Colonic mucosa (tissue), 4 donors: Measurements from ENCODE around the gene LRRTM4. TPM values are rescaled to one million over a fixed set of nuclear protein-coding genes. Genes with fewer than 3 reads are reported as not detected.

ENCODE experiments used
- DNase-seq: peaks from one replicate; pipeline ENCODE4 v3.0.0-alpha.2; 2020
- H3K27ac ChIP-seq: fragments of 200-600 bp; one replicate; pipeline ENCODE4 v1.8.0; 2021
- H3K27me3 ChIP-seq: fragments of 200-600 bp; one replicate; pipeline ENCODE4 v1.8.0; 2021
- H3K36me3 ChIP-seq: fragments of 200-600 bp; one replicate; pipeline ENCODE4 v1.8.0; 2021
- H3K4me1 ChIP-seq: fragments of 200-600 bp; one replicate; pipeline ENCODE4 v1.8.0; 2021; ENCODE audit warnings: mild to moderate bottlenecking
- H3K4me3 ChIP-seq: fragments of 200-600 bp; one replicate; pipeline ENCODE4 v1.8.0; 2021
- H3K9ac ChIP-seq, 2 donors: one replicate each; pipeline ENCODE4 v1.7.0; 2013; ENCODE audit warnings: control low read depth in 2 of 2, low read depth in 2 of 2, low read length in 2 of 2
- H3K9me3 ChIP-seq: fragments of 200-600 bp; one replicate; pipeline ENCODE4 v1.8.0; 2021
- intact Hi-C: fragments of 100-400 bp; cut with DNase I; formaldehyde crosslinking; loops from one replicate; pipeline ENCODE4 v1.14.1; 2022
- total RNA-seq, 2 donors: library from RNA; stranded (reverse); fragmentation: NEBNext Ultra II Directional in 1 of 2; extraction: Animal tissue kit (Norgen Biotek cat#: 25700) in 1 of 2; gene quantifications; one replicate each; pipeline ENCODE4 v1.2.1, GENCODE V29; 2021
- TF ChIP-seq, protein P1 (sequence below): fragments of 200-600 bp; IDR thresholded peaks from one replicate; pipeline ENCODE4 v1.8.0; 2022; ENCODE audit warnings: antibody characterized with exemption, mild to moderate bottlenecking
- donor health status: healthy.
- donor health status: DM: no; HTN: no; CAD: no.
- donor health status: DM: no; HTN: no; CAD: no.

Gene LRRTM4
- total RNA-seq, 2 donors from 2014 or later = 0.32 TPM; not detected in 1

DNA sequence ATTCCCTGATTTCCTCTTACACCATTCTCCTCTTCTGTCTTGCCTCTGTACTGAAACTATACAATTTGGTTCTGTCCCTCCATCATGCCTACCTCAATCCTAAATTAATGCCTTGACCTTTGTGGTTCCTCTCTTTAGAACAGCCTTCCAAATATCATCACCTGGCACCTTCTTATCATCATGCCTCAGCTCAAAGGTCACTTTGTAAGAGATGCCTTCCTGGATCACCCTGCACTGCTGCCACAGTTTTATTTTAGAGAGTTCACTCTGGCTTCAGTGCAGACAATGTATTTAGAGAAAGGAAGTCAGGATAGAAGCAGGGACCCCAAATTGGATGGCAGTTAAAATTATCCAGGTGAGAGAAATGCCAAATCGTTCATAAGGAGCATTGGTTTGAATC lies 64.5 kb downstream of the LRRTM4 start:
- DNase-seq = no peak
- Histone ChIP-seq H3K27ac (no peak overlapping the region), H3K36me3 (no peaks in the 10 kb centered on the region), H3K9me3 (no peaks in the 10 kb centered on the region), H3K4me1 (no peaks in the 10 kb centered on the region), H3K9ac (no peak overlapping the region), H3K4me3 (no peak overlapping the region), H3K27me3 (no peaks in the 10 kb centered on the region)
- TF ChIP-seq, protein P1, sequence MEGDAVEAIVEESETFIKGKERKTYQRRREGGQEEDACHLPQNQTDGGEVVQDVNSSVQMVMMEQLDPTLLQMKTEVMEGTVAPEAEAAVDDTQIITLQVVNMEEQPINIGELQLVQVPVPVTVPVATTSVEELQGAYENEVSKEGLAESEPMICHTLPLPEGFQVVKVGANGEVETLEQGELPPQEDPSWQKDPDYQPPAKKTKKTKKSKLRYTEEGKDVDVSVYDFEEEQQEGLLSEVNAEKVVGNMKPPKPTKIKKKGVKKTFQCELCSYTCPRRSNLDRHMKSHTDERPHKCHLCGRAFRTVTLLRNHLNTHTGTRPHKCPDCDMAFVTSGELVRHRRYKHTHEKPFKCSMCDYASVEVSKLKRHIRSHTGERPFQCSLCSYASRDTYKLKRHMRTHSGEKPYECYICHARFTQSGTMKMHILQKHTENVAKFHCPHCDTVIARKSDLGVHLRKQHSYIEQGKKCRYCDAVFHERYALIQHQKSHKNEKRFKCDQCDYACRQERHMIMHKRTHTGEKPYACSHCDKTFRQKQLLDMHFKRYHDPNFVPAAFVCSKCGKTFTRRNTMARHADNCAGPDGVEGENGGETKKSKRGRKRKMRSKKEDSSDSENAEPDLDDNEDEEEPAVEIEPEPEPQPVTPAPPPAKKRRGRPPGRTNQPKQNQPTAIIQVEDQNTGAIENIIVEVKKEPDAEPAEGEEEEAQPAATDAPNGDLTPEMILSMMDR = no peak
- intact Hi-C loops = no loop called here

DNA sequence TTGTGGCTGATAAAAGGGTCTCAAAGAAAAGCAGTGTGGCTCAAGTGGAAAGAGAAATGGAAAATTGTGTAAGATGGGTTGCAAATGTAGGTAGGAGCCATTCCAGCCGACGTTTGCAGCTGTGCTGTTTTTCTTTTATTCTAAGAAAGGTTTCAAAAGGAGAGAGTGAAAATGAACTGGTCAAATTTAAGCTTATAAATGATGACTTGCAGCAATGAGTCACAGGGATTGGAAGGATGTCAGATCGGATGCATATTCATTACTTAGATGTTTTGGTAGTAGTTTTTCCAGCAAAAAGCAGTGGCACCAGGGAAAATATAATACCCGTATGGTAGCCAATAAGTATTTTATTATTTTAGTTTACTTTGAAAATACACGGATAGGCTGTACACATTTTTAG lies 79.1 kb downstream of the LRRTM4 start:
- no peak overlapping the region for H3K27ac ChIP-seq
- no peaks in the 10 kb centered on the region for H3K9me3 ChIP-seq
- intact Hi-C loops = no loop called here
- no peak overlapping the region for H3K9ac ChIP-seq
- DNase-seq = no peak
- H3K36me3 ChIP-seq = no peaks in the 10 kb centered on the region
- H3K27me3 ChIP-seq = no peaks in the 10 kb centered on the region
- H3K4me1 ChIP-seq = no peaks in the 10 kb centered on the region
- no peak overlapping the region for H3K4me3 ChIP-seq
- TF ChIP-seq, protein P1 = no peak

DNA sequence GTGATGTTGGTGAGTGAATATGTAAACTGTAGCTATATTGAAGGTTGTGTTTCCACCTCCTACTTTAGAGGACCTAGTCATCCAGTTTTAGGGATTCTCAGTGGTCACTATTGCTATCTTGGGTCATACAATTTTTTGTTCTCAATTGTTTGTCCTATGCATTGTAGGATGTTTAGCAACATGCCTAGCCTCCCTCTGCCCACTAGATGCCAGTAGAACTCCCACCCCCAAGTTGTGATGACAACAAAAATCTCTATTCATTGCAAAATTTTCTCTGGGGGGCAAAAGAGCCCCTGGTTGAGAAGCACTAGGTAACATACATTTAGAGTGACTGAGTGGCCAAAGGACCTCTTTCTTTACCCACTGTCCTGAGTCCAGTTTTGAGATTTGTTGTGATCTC lies 87.3 kb downstream of the LRRTM4 start:
- intact Hi-C loops = no loop called here
- Histone ChIP-seq H3K27me3 (no peaks in the 10 kb centered on the region), H3K4me3 (no peak overlapping the region), H3K4me1 (no peaks in the 10 kb centered on the region), H3K36me3 (no peaks in the 10 kb centered on the region), H3K9me3 (no peaks in the 10 kb centered on the region), H3K27ac (no peak overlapping the region), H3K9ac (no peak overlapping the region)
- TF ChIP-seq, protein P1 = no peak
- no peak for DNase-seq

DNA sequence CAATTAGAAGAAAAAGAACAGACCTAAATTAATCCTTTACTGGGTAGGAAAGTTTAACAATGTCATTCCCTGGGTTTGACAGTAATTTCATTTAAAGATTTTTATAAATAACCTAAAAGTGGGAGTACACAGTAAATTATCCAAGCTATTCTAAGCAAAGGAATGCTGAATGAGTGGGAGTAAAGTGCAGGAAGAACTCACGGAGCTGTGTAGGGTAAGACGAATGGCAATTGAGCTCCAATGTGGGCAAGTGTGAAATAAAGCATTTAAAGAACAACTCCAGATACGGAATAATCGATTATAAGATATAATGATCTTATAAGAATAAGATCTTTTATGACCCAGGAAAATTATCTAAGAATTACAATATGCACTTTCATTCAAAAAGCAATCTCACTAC lies 93.2 kb downstream of the LRRTM4 start:
- TF ChIP-seq, protein P1 = no peak
- no peak overlapping the region for H3K9ac ChIP-seq
- H3K4me3 ChIP-seq = no peak overlapping the region
- intact Hi-C loops = no loop called here
- no peak for DNase-seq
- no peaks in the 10 kb centered on the region for H3K36me3 ChIP-seq
- H3K4me1 ChIP-seq = no peaks in the 10 kb centered on the region
- H3K27me3 ChIP-seq = no peaks in the 10 kb centered on the region
- no peaks in the 10 kb centered on the region for H3K9me3 ChIP-seq
- no peak overlapping the region for H3K27ac ChIP-seq

DNA sequence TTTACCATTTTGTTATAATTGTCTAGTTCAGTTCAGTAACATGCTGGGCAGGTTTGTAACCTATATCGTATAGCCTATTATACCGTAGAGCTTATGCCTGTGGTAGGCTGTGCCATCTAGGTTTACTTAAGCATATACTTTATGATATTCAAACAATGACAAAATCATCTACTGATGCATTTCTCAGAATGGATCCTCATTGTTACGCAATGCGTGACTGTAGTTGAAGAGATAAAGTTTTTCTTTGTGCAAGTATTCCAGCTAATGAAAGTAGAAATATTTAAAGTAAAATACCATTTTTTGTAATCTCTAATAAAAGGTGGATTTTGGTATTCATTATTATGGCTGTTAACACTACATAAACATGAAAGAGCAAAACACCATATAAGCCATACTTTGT lies 100.2 kb downstream of the LRRTM4 start:
- H3K27ac ChIP-seq = no peak overlapping the region
- H3K9ac ChIP-seq = no peak overlapping the region
- H3K9me3 ChIP-seq = no peaks in the 10 kb centered on the region
- DNase-seq = no peak
- no peaks in the 10 kb centered on the region for H3K27me3 ChIP-seq
- no peak overlapping the region for H3K4me3 ChIP-seq
- H3K4me1 ChIP-seq = no peaks in the 10 kb centered on the region
- TF ChIP-seq, protein P1 = no peak
- intact Hi-C loops = no loop called here
- no peaks in the 10 kb centered on the region for H3K36me3 ChIP-seq

DNA sequence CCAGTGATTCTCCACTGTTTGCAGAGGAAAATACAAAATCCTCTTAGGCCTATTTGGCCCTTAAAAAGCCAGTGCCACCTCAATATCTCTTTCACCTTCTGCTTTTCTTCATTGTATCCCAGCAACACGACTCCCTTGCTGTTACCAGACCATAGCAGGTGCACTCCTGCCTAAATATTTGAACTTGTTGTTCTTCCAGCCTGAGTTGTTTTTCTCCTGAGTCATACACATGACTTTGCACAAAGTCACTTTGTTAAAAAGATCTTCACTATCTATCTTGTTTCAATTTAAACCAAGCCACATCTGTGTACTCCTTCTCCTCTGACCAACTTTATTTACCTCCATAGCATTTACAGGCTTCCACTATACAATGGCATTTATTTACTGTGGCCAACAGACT lies 103.6 kb downstream of the LRRTM4 start:
- H3K4me1 ChIP-seq = no peaks in the 10 kb centered on the region
- H3K27ac ChIP-seq = no peak overlapping the region
- no peaks in the 10 kb centered on the region for H3K9me3 ChIP-seq
- no peaks in the 10 kb centered on the region for H3K36me3 ChIP-seq
- TF ChIP-seq, protein P1 = no peak
- no peaks in the 10 kb centered on the region for H3K27me3 ChIP-seq
- no peak for DNase-seq
- H3K4me3 ChIP-seq = no peak overlapping the region
- H3K9ac ChIP-seq = no peak overlapping the region
- intact Hi-C loops = no loop called here
